GM10248 (cell line): ENCODE measurements around the gene CPNE9.

Experiments
- CTCF ChIA-PET: fragments of 300-600 bp; sonication (Branson Sonifier 250); formaldehyde crosslinking; extraction: SDS; loops from one replicate; lab custom pipeline; 2021; ENCODE audit warnings: antibody characterized with exemption; lab: Yijun Ruan, JAX
- POLR2A ChIA-PET: fragments of 350-650 bp; sonication (Branson Sonifier 250); formaldehyde crosslinking; extraction: SDS; loops from one replicate; lab custom pipeline; 2020; ENCODE audit warnings: antibody characterized with exemption; lab: Yijun Ruan, JAX
- DNase-seq: peaks from one replicate; pipeline ENCODE4 v3.0.0; 2012; ENCODE audit errors: extremely low spot score
- TF ChIP-seq, protein P1 (sequence below): IDR thresholded peaks from 2 replicates; pipeline ENCODE4 v1.5.1; 2012; ENCODE audit warnings: mild to moderate bottlenecking, low read depth; ENCODE audit errors: extremely low read depth, missing control alignments, control extremely low read depth

The CPNE9 gene

DNA sequence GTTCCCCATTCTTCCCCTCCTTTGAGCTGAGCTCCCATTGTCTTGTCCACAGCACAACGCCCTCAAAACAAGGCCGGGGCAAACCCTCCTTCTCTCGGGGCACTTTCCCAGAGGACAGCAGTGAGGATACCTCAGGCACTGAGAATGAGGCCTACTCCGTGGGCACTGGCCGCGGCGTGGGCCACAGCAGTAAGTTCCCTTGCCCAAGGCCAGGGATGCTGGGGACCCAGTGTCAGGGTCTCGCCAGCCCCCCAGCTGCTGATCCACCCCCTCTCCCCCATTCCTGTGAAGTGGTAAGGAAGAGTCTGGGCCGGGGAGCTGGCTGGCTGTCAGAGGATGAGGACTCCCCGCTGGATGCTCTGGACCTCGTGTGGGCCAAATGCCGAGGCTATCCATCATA, 41.9 kb downstream of the CPNE9 start:
- POLR2A ChIA-PET, result interaction anchor here (1.0 kb wide), 1 partner anchor 47 kb away, joined by 3 read pairs; the partner anchor contains the start of genes ARPC4 and TADA3
- DNase-seq, result no peak
- CTCF ChIA-PET, result interaction anchor here (1.0 to 5.6 kb wide), 2 partner anchors 12 kb away, joined by 4 to 26 read pairs; partner anchors contain the start of gene BRPF1
- TF ChIP-seq, protein P1, sequence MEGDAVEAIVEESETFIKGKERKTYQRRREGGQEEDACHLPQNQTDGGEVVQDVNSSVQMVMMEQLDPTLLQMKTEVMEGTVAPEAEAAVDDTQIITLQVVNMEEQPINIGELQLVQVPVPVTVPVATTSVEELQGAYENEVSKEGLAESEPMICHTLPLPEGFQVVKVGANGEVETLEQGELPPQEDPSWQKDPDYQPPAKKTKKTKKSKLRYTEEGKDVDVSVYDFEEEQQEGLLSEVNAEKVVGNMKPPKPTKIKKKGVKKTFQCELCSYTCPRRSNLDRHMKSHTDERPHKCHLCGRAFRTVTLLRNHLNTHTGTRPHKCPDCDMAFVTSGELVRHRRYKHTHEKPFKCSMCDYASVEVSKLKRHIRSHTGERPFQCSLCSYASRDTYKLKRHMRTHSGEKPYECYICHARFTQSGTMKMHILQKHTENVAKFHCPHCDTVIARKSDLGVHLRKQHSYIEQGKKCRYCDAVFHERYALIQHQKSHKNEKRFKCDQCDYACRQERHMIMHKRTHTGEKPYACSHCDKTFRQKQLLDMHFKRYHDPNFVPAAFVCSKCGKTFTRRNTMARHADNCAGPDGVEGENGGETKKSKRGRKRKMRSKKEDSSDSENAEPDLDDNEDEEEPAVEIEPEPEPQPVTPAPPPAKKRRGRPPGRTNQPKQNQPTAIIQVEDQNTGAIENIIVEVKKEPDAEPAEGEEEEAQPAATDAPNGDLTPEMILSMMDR, result no peak

DNA sequence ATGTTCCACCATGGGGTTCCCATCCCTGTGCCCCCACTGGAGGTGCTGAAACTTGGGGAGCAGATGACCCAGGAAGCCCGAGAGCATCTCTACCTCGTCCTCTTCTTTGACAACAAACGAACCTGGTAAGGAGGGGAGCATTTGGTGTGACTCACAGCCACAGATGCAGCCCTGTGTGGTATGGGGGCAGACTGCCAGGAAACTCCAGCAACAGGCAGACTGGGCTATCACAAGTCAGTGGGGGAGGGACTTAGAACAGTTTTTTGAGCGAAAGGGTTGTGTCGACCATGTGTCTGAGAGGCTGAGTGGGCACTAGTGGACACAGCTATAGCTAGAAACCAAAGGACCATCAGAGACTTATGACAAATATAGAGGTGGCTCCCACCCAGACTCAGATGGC, 42.7 kb downstream of the CPNE9 start:
- ChIA-PET POLR2A (interaction anchor here (1.0 kb wide), 1 partner anchor 46 kb away, joined by 3 read pairs; the partner anchor contains the start of genes ARPC4 and TADA3), CTCF (interaction anchor here (1.0 to 2.0 kb wide), 2 partner anchors 9 to 13 kb away, joined by 4 to 6 read pairs; no protein-coding TSS in a partner anchor)
- DNase-seq, result no peak
- TF ChIP-seq, protein P1, result no peak

DNA sequence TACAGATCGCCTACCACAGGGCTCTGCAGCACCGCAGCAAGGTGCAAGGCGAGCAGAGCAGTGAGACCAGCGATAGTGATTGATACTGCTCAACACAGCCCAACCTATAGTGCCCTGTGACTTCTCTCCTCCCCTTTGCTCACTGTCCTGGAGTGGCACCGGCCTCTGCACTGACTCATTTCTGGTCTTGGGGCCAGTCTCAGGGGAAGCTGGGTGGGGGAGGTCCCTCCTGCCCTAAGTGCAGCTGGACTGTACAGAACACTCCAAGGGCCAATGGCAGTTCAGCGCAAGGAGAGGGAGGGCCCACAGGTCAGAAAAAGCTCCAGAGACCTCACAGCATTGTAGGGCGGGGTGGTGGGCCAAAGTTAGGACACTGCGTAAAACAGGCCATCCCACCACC, 43.6 kb downstream of the CPNE9 start:
- TF ChIP-seq, protein P1, result no peak
- ChIA-PET POLR2A (interaction anchor here (0.6 to 0.7 kb wide), 2 partner anchors 10 to 15 kb away, joined by 3 read pairs; no protein-coding TSS in a partner anchor), CTCF (interaction anchor here (2.0 to 4.5 kb wide), 2 partner anchors 10 to 13 kb away, joined by 6 to 21 read pairs; no protein-coding TSS in a partner anchor)
- no peak for DNase-seq

DNA sequence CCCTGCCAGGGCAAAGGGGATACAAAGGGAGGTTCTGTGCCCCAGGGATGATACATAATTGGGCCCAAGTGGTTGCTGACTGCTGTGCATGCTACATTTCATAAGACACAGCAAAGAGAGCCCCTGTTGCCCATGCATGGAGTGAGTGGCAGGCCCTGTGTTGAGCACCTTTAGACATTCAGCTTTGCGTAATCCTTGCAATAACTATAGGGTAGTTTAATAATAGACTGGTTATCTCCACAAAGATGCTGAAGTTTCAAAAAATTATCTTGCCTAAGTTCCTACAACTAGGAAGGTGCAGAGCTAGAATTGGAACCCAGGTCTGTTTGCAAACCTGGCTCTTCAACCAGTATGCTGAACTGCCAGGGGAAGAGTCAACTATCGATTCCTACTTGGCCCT, 44.4 kb downstream of the CPNE9 start:
- no peak for DNase-seq
- POLR2A ChIA-PET, result no interaction called here
- CTCF ChIA-PET, result interaction anchor here (1.1 to 4.5 kb wide), 2 partner anchors 11 to 14 kb away, joined by 3 to 21 read pairs; no protein-coding TSS in a partner anchor
- TF ChIP-seq, protein P1, result no peak

DNA sequence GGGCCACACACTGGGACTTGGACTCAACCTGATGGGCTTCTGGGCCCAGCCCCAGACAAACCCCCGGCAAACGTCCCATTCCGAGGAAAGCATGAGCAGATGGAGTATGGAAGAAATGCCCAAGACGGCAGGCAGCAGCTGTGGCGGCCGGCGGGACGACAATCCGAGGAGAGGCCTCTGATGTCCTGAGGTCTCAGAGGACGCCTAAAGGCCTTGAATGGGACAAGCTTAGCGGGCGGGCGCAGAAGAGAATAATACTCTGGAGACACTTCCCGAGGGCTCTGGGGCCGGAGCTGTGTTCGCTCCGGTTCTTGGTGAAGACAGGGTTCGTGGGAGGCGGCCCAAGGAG, 45.6 kb downstream of the CPNE9 start:
- DNase-seq, result no peak
- ChIA-PET POLR2A (interaction anchor here (0.5 to 2.9 kb wide), 5 partner anchors 14 to 237 kb away, joined by 3 to 11 read pairs (median 4); partner anchors contain the start of genes ARPC4, BRPF1, EMC3 and TADA3), CTCF (interaction anchor here (1.0 to 4.5 kb wide), 6 partner anchors 9 to 78 kb away, joined by 3 to 21 read pairs (median 4); partner anchors contain the start of genes ARPC4 and TADA3)
- TF ChIP-seq, protein P1, result no peak

DNA sequence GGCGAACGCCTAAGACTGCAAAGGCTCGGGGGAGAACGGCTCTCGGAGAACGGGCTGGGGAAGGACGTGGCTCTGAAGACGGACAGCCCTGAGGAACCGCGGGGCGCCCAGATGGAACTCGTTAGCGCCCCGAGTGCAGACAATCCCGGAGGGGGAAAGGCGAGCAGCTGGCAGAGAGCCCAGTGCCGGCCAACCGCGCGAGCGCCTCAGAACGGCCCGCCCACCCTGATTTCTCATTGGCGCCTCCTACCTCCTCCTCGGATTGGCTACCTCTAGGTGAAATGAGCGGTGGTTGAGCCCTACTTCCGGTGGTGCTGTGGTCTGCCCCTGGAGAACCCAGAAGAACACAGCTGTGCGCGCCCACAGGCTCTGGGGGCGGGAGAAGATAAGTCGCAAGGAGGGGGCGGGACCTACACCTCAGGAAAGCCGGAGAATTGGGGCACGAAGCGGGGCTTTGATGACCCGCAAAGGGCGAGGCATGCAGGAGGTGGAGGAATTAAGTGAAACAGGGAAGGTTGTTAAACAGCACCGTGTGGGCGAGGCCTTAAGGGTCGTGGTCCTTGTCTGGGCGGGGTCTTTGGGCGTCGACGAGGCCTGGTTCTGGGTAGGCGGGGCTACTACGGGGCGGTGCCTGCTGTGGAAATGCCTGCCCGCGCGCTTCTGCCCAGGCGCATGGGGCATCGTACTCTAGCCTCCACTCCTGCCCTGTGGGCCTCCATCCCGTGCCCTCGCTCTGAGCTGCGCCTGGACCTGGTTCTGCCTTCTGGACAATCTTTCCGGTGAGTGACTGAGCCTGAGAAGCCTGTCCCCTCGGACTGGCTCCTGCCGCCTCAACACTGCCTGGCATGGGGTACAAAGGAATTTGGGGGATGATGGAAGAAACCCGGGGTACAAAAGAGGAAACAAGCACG, 46.3 kb downstream of the CPNE9 start, which contains the start of gene OGG1:
Gene OGG1 (plus strand): TSS at position 308 of the 911 bp plus-strand sequence. CDS start 335 bp downstream, at position 643.
- TF ChIP-seq, protein P1, result no peak
- DNase-seq, result peak; percentile 98
- POLR2A ChIA-PET, result interaction anchor here (0.5 to 2.9 kb wide), 6 partner anchors 14 to 365 kb away, joined by 3 to 11 read pairs (median 4); partner anchors contain the start of genes ARPC4, BRPF1, EMC3 and TADA3
- CTCF ChIA-PET, result interaction anchor here (0.8 to 4.5 kb wide), 7 partner anchors 9 to 78 kb away, joined by 3 to 21 read pairs (median 3); partner anchors contain the start of genes ARPC4 and TADA3
